Measurements from ENCODE around the gene ABCF3.

Gene ABCF3

GRCh38 chr3:184211718-184212117 lies 25.7 kb downstream of the ABCF3 start:
- no peak for TF ChIP-seq CTCF (IDR thresholded peaks at IDR 0.05; ENCODE audit: insufficient read depth, low read depth, low read length, missing control alignments)
- no peak for DNase-seq (ENCODE audit: low read depth)
- no peak overlapping the region for H3K4me3 ChIP-seq (ENCODE audit: low read depth, low read length)

- H3K4me3 ChIP-seq (ENCODE audit: low read depth, low read length) = no peak overlapping the region
Observed at GRCh38 chr3:184218814-184219213, 32.8 kb downstream of the ABCF3 start.

GRCh38 chr3:184222521-184222920 lies 36.5 kb downstream of the ABCF3 start:
- no peak overlapping the region for H3K4me3 ChIP-seq (ENCODE audit: low read depth, low read length)
- DNase-seq (ENCODE audit: low read depth) = no peak
- TF ChIP-seq CTCF (IDR thresholded peaks at IDR 0.05; ENCODE audit: insufficient read depth, low read depth, low read length, missing control alignments) = no peak

More at GRCh38 chr3:184218814-184219213, 32.8 kb downstream of the ABCF3 start:
- no peak for TF ChIP-seq CTCF (IDR thresholded peaks at IDR 0.05; ENCODE audit: insufficient read depth, low read depth, low read length, missing control alignments)
- DNase-seq (ENCODE audit: low read depth) = no peak

- DNase-seq (ENCODE audit: low read depth) = no peak
- no peak overlapping the region for H3K4me3 ChIP-seq (ENCODE audit: low read depth, low read length)
- TF ChIP-seq CTCF (IDR thresholded peaks at IDR 0.05; ENCODE audit: insufficient read depth, low read depth, low read length, missing control alignments) = no peak
Observed at GRCh38 chr3:184223946-184224345, 37.9 kb downstream of the ABCF3 start.

GRCh38 chr3:184227481-184227935 lies 41.5 kb downstream of the ABCF3 start:
- peak; percentile 49 for DNase-seq (ENCODE audit: low read depth)

GRCh38 chr3:184228376-184229137 lies 42.6 kb downstream of the ABCF3 start:
- no peak overlapping the region for H3K4me3 ChIP-seq (ENCODE audit: low read depth, low read length)

More at GRCh38 chr3:184227481-184227935, 41.5 kb downstream of the ABCF3 start:
- peak; percentile 90 for TF ChIP-seq CTCF (IDR thresholded peaks at IDR 0.05; ENCODE audit: insufficient read depth, low read depth, low read length, missing control alignments)
- no peak overlapping the region for H3K4me3 ChIP-seq (ENCODE audit: low read depth, low read length)

More at GRCh38 chr3:184228376-184229137, 42.6 kb downstream of the ABCF3 start:
- DNase-seq (ENCODE audit: low read depth) = no peak
- TF ChIP-seq CTCF (IDR thresholded peaks at IDR 0.05; ENCODE audit: insufficient read depth, low read depth, low read length, missing control alignments) = no peak
